Kidney (tissue), 14 donors: ENCODE results near the gene POLR3H. TPM values are rescaled to one million over a fixed set of nuclear protein-coding genes. Genes with fewer than 3 reads are reported as not detected.

Experiments used
- DNase-seq, 5 donors: peaks; one replicate each; pipeline ENCODE4 v3.0.0-alpha.2; 2013 to 2020
- FAIRE-seq: peaks from 2 replicates; lab custom pipeline; 2012; peaks lifted over from hg19 to GRCh38; lab: Jason Lieb, UNC
- H3K27ac ChIP-seq, 2 donors: one replicate each; pipeline ENCODE4 v1.7.0; 2013; ENCODE audit warnings: low read depth in 2 of 2, low read length in 2 of 2, inconsistent platforms in 1 of 2
- H3K27me3 ChIP-seq: one replicate; pipeline ENCODE4 v1.7.1; 2013; ENCODE audit warnings: low read length, inconsistent platforms; ENCODE audit not compliant: control insufficient read depth, insufficient read depth
- H3K36me3 ChIP-seq, 3 donors: one replicate each; pipeline versions ENCODE4 v1.7.0 to v1.7.1; 2013; ENCODE audit warnings: low read length in 3 of 3, control low read depth in 1 of 3, inconsistent platforms in 1 of 3; ENCODE audit not compliant: insufficient read depth in 3 of 3, control insufficient read depth in 2 of 3
- H3K4me1 ChIP-seq, 3 donors: one replicate each; pipeline versions ENCODE4 v1.7.0 to v1.7.1; 2013; ENCODE audit warnings: low read length in 3 of 3, inconsistent platforms in 1 of 3, low read depth in 1 of 3; ENCODE audit not compliant: control insufficient read depth in 2 of 3, insufficient read depth in 2 of 3
- H3K4me3 ChIP-seq, 3 donors: one replicate each; pipeline versions ENCODE4 v1.7.0 to v1.8.1; 2013; ENCODE audit warnings: low read length in 3 of 3, control low read depth in 1 of 3, inconsistent platforms in 1 of 3
- H3K9ac ChIP-seq, 3 donors: one replicate each; pipeline versions ENCODE4 v1.7.0 to v1.7.1; 2013; ENCODE audit warnings: low read length in 3 of 3, control low read depth in 1 of 3, inconsistent platforms in 1 of 3
- H3K9me3 ChIP-seq, 3 donors: one replicate each; pipeline versions ENCODE4 v1.7.0 to v1.7.1; 2013; ENCODE audit warnings: low read length in 3 of 3, control low read depth in 1 of 3, inconsistent platforms in 1 of 3; ENCODE audit not compliant: control insufficient read depth in 2 of 3, insufficient read depth in 1 of 3
- CTCF ChIP-seq: IDR thresholded peaks from 3 replicates; pipeline ENCODE4 v1.5.1; 2012; ENCODE audit warnings: mild to moderate bottlenecking, moderate library complexity, borderline replicate concordance; ENCODE audit not compliant: insufficient read depth; ENCODE audit errors: extremely low read depth
- intact Hi-C: fragments of 100-400 bp; cut with DNase I; formaldehyde crosslinking; loops from one replicate; pipeline ENCODE4 v1.11.1; 2022
- polyA plus RNA-seq: library from polyadenylated mRNA; stranded (reverse); fragments of 350-450 nt; fragmentation: Illumina TruSeq; extraction: RNeasy Lipid Tissue Mini Kit (QIAGEN cat#74804); gene quantifications from one replicate; pipeline ENCODE4 v1.2.3, GENCODE V29; 2014; ENCODE audit warnings: low read depth, low replicate concordance; ENCODE audit not compliant: insufficient read depth
- total RNA-seq: library from RNA; stranded (reverse); fragmentation: NEBNext Ultra II Directional; extraction: Animal tissue kit (Norgen Biotek cat#: 25700); gene quantifications from one replicate; pipeline ENCODE4 v1.2.1, GENCODE V29; 2021
- donor health status: control.
- donor health status: control.
- donor health status: control.
- donor health status: control.
- donor health status: control.
- donor health status: DM: yes; HTN: yes; CAD: no.
- donor health status: Normal renal cell carcinoma (clear cell type).

POLR3H gene
- total and polyA plus RNA-seq, 2 donors from 2014 or later = 37.4 to 39.4 TPM

GRCh38 chr22:41544671-41545476 is 604 bp upstream of the POLR3H start:
- Histone ChIP-seq H3K4me3 (peak overlapping the region; percentile 47 to 82 (median 57)), H3K9ac (peak overlapping the region in 2 of 3 donors; percentile 28 to 60), H3K27me3 (no peaks in the 10 kb centered on the region), H3K27ac (peak overlapping the region in 1 of 2 donors; percentile 80), H3K36me3 (peaks cover 0 to 2% (median 0%) of the 10 kb centered on the region in 3 donors), H3K9me3 (no peaks in the 10 kb centered on the region), H3K4me1 (peaks cover 0 to 11% (median 6%) of the 10 kb centered on the region in 3 donors)
- no peak for DNase-seq
- intact Hi-C loops = no loop called here
- TF ChIP-seq CTCF = no peak
- no peak for FAIRE-seq

GRCh38 chr22:41542224-41542623 is 2.0 kb downstream of the POLR3H start:
- no peak overlapping the region for H3K4me3 ChIP-seq
- H3K9ac ChIP-seq = no peak overlapping the region
- no peak for FAIRE-seq
- H3K4me1 ChIP-seq = peaks cover 0 to 11% (median 6%) of the 10 kb centered on the region in 3 donors
- no peaks in the 10 kb centered on the region for H3K9me3 ChIP-seq
- no peak for TF ChIP-seq CTCF
- no peaks in the 10 kb centered on the region for H3K27me3 ChIP-seq
- H3K27ac ChIP-seq = no peak overlapping the region
- intact Hi-C loops = no loop called here
- peaks cover 0 to 5% (median 2%) of the 10 kb centered on the region in 3 donors for H3K36me3 ChIP-seq
- DNase-seq = no peak

GRCh38 chr22:41541484-41541883 is 2.8 kb downstream of the POLR3H start:
- no peak for FAIRE-seq
- no peak overlapping the region for H3K9ac ChIP-seq
- no peak overlapping the region for H3K4me3 ChIP-seq
- no peaks in the 10 kb centered on the region for H3K27me3 ChIP-seq
- TF ChIP-seq CTCF = no peak
- no peak for DNase-seq
- intact Hi-C loops = no loop called here
- no peaks in the 10 kb centered on the region for H3K9me3 ChIP-seq
- peaks cover 0 to 11% (median 6%) of the 10 kb centered on the region in 3 donors for H3K4me1 ChIP-seq
- H3K36me3 ChIP-seq = peaks cover 0 to 5% (median 2%) of the 10 kb centered on the region in 3 donors
- H3K27ac ChIP-seq = no peak overlapping the region
